GM19467 (cell line): ENCODE measurements around the gene MED14.

Experiments used
- ATAC-seq: cut with Tn5 transposase; IDR thresholded peaks from one replicate; pipeline ENCODE4 v1.9.1; 2021; ENCODE audit warnings: mild to moderate bottlenecking, moderate library complexity; ENCODE audit not compliant: unreplicated experiment

The MED14 gene

DNA sequence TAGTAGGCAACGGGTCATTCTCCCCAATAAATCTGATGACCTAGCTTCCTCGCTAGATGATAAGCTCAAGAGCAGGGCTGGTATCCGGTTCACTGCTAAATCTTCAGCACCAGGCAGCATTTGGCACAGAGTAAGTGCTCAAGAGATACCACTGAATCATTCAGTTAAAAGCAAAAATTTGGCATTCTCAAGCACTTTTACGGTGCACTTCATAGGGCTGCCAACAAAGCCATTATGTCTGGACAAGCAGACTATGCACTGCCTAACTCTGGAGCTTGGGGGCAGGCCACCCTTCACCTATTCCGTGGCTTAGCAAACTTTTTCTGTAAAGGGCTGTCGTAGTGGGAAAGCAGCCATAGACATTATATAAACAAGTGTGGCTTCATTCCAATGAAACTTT is 64.2 kb downstream of the MED14 start:
- no peak for ATAC-seq

DNA sequence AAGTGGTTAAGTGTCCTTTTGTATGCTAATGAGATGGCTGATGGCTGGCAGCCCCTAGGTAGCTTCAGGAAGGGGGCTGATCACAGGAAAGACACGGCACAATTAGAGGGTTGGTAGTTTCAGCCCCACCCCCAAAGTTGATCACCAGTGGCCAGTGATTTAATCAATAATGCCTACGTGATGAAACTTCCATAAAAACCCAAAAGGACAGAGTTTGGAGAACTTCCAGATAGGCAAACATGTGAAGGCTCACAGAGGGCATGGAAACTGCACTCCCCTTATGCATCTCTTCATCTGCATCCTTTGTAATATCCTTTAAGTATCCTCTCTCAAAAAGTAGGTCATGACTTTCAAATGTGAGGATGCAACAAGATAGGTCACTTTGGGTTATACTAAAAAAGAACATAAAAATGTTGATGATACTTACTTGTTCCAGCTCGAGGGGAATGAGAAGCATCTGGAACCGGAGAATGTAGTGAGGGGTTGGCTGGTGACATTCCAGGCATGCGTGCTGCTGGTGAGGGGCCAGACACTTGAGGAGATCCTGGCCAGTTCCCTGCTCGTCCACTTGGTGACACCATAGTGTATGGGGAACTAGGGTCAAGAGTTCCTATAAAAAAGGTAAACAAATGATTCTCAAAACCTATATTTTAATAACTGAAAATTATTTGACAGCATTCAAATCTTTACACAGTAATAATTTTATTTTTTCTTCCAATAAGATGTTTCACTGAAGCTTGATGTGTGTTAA is 71.3 kb downstream of the MED14 start:
- ATAC-seq: no peak

DNA sequence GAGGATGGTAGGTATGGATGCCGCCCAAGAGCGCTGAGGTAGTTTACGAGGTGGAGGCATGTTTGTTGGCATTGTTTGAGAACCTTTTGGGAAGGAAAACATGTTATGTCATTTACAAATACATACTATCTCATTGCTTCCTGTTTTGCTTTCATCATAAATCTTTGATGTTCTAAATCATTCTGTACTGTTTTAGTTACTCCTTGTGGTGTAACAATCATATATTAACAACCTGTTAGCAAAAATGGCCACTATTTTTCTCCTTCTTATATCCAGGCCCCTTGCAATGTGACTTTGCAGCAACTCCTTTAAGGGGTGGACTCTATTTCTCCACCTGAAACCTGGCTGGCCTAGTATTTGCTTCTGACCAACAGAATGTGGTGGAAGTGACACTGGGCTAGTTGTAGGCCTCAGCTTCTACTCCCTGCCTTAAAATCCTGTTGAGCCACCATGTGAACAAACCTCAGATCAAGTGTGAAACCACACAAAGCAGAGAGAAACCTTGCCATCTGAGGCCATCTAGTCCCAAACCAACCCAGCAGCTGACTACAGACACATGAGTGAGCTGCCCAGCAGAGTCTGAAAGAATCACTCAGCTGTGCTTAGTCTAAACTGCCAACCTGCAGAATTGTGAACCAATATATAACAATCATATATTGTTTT is 72.1 kb downstream of the MED14 start:
- ATAC-seq: no peak

DNA sequence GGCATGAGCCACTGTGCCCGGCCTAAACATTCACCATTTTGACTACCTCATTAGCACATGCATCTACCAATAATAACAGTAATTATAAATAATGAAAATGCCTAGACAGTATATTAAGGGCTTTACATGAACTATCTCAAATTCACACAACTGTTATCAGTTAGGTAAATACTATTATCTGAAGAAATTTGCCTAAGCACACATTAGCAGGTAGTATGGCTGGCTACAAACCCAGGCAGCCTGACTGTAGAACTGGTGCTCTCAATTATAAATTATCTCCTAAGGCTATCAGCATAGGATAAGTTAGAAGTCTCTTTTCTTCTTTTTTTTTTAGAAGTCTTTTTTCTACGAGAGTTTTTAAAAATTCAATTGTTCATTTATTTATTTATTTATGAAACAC is 73.9 kb downstream of the MED14 start:
- ATAC-seq: no peak

DNA sequence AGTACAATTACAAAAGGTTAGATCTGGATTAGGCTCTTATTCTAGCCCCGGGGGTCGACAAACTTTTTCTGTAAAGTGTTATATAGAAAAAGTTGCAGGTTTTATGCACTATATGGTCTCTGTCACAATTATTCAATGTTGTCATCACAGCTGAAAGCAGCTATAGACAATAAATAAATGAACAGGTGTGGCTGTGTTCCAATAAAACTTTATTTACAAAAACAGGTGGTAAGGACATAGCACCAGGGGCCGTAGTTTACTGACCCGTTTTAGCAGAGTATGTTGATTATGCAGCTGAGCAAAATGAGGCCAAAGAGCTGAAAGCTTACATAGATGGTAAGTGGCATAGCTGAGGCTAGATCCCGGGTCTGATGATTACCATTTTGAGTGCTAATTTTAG is 75.0 kb downstream of the MED14 start:
- ATAC-seq: no peak

DNA sequence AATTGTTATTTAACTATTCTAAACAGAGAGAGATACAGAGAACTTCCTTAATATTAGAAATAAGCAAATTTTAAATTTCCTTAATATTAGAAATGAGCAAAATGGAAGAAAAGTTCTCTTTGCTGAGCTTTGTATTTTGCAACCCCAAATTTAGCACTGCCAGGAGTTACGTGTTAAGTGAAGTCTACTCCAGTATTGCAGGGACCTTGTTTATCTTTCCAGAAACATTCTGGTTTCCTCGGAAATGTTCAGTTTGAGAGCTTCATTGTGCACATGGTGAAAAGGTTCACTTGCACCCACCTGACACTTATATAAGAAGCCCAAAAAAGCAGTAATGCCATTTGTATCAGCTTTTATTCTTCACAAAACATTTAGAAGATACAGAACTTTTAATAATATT is 81.8 kb downstream of the MED14 start:
- no peak for ATAC-seq

DNA sequence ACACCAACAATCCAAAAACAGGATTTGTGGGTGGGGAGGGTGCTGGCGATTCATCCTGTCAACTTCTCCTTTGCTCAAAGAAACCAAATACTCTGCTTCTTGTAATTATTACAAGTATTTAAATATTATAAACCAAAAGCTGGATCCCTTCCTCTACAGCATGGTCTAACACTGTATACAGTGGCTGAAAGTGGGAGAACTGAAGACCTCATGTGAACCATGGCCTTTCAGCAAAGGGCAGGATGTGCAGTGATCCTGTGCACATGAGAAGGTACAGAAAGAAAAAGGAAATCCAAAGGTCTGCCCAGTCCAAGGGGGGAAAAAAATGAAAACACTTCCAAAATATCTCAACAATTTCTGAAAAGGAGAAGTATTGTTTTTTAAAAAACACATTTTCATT is 82.7 kb downstream of the MED14 start:
- no peak for ATAC-seq

DNA sequence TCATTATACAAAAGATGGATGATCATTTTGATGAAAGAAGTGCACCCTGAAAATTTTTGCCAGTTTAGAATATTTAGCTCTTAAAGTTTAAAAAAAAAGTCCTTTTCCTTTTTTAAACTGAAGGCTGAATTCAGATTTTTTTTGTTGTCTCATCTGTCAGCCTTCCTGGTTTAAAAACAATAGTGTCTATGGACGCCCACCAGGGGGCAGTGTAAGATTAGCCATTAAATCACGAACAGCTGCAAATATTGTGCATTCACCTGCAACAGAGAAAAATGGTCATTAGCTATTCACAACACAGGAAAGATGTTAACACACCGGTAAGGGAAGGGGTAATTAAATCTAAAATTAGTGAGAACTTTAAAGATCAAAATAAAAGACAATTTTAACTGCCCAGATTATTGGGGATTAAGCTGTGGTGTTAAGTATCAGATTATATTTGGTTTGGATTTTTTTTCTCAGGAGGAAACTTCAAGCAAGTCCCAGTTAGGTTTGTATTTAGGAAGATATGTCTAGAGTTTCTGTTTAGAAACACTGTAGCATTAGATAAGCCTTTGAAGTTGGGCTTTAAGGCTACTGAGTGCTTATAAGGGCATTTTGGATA is 83.6 kb downstream of the MED14 start:
- ATAC-seq: no peak

DNA sequence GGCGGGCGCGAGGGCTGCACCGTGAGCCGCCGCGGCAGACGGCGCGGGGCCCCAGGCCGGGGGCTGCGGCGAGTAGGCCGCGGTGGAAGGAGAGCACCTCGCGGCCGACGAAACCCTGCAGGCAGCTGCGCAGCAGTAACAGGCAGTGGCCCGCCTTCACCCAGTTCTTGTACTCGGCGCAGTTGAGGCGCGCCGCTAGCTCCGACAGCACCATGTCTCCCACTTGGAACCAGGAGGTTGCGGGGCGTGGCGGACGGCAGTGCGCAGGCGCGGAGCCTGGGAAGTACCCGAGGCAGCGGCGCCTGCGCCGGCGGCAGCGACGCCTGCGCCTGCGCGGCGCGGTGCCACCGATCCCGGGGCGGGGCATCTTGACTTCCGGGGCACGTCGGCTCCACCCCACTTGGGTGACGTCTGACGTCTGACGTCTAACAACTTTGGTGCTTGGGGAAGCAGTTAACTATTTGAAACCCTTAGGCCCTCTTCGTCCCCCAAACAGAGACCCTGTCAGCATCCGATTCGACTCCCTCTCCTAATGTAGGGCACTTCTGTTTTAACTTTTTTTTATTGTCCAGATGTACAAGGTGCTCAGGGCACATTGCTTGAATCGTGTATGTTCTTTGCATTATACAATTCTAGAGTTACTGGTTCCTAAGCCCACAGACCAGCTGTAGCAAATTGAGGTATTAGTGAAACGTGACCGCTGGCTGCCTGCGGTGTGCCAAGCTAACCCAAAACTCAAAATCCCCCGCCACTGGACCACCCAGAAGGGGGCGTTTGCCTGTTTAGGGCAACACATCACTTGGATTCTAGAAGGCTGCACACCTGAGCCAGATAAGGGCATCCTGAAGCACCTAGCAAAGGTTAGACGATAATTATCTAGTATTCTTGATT is 87.8 kb downstream of the MED14 start, which contains the start of gene CXorf38:
Gene CXorf38 (minus strand): TSS at position 255 of the 891 bp plus-strand sequence. CDS start 41 bp downstream, at position 214.
- ATAC-seq: peak; percentile 67

DNA sequence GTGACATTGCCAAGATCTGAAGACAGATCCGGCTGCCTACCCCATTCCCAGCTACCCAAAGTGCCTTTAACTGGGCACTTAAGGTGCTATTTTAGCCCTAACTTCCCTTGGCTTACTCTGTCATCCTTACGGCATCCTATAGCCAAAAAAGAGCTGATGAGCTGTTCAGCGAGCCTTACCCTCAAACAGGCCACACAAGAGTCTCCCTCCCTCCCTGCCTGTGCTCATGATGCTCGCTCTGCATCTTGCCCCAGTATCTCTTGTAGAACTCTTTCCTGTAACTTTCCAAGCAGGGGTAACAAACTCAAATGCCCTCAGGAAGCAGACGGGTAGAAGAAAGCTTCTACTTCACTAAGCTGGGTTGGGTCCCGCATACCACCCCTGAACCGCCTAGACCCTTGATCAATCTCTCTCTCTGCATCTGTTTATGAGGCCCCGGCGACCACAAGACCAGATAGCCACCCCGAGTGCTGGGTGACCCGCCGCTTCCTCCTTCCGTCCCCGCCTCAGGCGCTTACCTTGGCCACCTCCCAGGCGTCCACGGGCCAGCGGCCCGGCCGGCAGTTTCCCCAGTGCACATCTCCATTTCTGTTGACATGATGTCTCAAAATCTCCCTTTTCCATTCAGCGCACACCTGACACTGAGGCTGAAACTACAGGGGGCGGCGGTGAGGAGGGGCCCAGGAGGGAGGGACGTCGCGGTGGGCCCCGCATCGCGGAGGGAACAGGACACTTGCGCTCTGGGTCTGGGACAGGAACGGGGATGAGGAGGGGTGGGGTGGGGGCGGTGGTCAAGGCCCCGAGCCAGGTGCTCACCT is 88.6 kb downstream of the MED14 start:
- ATAC-seq: peak; percentile 13

DNA sequence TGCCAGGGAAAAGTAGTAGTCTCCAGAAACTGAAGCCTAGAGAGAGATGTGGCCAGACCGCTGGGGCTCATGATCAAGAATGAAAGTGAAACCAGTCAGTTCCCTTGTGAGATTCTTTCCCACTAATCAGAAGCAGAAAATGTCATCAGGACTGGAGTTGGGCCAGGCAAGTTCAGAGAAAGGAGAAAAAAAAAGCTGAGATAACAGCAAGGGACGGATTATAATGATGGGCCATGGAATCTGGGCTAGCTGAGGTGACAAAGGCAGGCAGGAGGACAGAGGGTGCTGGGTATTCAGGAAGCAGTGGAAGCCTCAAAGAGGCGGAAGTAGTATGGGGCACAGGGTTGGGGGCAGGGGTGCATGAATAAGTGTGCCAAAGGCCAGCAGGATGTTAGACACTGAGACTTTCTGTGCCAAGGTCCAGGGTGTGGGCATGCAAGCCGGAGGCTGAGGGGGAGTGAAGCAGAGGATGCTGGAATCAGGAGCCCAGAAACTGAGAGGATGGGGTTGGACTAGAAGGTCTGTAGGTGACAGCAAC is 90.5 kb downstream of the MED14 start:
- ATAC-seq: peak; percentile 35

DNA sequence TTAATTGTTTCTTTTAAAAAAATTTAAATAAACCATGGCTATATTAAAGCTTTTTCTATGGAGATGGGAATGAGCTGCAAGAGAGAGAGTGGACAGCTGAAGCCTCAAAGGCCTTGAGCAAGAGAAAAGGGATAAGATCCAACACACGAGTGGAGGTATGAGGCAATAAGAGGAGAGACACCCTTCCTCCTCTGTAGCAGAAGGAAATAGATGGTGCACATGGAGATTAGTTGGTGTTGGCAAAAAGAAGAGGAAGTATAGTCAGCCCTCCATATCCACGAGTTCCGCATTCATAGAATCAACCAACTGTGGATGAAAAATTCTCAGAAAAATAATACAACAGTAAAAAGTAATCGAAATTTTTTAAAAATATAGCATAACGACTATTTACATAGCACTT is 91.2 kb downstream of the MED14 start:
- no peak for ATAC-seq

DNA sequence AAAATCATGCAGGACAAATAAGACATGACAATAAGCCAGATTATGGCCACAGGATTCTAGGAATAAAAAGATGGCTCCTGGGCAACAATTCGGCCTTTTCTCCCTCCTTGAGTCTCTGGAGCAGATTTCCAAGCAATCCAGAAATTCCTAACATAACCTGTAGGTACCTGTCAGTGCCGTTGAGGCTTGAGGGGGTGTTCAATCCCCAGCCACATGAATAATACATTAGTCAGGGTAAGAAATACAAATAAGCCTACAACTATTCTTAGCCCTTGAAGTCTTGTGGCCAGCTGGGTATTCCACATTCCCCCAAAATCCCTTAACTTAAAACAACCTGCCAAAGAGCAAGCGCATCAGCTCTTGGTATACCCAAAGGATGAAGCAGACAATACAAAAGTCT is 97.7 kb downstream of the MED14 start:
- no peak for ATAC-seq

DNA sequence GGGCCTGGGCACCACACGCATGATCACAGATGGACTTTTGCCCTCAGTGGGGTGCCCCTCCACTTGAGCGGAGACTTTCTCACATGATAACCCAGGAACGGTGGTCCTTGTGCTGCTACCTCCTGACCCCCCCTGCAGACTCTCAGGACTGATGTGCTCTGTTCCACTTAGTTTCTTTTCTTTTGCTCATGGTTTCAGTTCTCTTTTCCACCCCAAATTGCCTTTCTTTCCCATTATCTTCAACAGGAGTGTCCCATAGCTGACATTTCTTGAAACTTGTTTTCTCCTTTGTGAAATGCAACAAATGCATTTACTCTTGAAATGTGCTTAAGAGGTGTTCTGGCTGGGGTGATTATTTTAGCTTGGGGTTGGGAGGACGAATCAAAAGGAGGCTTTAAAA is 103.1 kb downstream of the MED14 start:
- no peak for ATAC-seq

DNA sequence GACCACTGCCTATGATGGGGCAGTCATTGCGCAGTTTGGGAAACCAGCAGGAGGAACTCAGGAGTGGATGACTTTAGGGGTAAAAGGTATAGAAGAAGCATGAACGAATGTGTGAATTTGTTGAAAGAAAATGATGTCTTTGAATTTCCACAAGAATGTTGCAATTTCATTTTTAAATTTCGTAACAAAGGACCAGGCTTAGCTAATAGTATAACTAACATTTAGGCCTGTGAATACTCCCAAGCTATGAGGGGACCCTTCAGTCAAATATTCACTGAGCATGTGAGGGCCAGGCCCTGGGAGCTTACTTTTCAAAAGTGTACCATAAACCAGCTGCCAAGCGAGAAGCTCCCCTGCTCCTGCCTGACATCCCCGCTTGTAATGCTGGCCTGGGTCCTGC is 106.8 kb downstream of the MED14 start:
- no peak for ATAC-seq

DNA sequence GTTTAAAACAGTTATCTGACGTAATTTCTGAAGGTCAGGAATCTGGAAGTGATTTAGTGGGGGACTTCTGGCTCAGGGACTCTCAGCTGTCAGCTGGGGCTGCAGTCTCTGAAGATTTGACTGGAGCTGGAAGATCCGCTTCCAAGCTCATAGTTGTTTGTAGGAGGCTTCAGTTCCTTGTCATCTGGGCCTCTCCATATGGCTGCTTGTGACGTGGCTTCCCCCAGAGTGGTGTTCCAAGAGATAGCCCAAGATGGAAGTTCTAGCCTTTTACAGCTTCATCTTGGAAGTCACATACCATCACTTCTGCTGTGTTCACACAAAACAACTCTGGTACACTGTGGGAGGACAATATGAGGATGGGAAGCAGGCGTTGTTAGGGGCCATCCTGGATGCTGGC is 110.0 kb downstream of the MED14 start:
- ATAC-seq: no peak

DNA sequence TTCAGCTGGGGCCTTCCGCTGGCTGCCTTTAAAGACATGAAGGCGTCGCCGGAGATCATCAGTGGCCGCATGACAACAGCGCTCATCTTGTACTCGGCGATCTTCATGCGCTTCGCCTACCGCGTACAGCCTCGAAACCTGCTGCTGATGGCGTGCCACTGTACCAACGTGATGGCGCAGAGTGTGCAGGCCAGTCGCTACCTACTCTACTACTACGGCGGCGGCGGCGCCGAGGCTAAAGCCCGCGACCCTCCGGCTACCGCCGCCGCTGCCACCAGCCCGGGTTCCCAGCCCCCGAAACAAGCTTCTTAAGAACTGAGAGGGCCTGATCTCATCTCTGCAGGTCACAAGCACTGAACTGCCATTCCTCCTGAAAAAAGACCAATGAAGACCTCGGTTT is 111.7 kb downstream of the MED14 start:
- ATAC-seq: no peak

DNA sequence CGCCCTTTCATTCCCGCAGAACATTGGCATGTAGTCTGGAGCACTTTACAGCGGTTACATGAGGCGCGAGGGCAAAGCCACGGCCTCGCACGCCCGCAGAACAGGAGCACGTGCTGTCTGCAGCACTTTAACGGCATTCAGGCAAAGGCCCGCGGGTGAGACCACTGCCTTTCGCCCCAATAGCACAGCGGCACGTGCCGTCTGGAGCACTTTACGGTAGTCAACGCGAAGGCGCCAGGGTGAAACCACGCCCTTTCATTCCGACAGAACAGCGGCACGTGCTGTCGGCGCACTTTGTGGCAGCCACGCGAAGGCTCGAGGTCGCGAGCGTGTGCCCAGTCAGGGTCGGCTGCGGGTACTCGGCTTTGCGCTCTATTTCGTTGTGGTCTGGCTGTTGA is 112.2 kb downstream of the MED14 start, which contains the start of gene MPC1L:
Gene MPC1L (plus strand): TSS at position 290 of the 398 bp plus-strand sequence. CDS start 138 bp downstream, outside the sequence.
- no peak for ATAC-seq

DNA sequence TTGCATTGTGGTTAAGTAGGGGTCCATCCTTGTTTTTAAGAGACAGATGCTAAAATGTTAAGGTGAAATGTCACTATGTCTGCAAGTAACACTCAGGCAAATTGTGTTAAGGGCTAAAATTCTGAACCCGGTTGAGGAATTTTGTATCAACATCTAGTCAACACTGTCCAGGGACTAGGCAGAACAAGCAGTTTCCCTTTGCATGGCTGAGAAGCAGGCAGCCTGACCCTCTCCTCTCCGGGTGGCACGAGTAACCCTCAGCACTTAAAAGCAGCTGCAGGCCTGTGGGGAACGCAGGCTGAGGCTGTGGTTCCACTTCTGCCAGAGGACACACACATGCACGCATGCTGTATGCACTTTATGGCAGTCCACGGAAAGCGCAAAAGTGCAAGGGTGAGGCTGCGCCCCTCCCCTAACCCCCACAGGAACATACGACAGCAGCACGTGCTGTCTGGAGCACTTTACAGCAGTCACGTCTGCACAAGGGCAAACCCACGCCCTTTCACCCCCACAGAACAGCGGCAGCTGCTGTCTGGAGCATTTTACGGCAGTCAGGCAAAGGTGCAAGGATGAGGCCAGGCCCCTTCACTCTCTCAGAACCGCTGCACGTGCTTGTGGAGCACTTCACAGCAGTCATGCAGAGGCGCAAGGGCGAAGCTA is 112.7 kb downstream of the MED14 start:
- no peak for ATAC-seq
